DOHH2 (cell line): Measurements from ENCODE around the gene UFD1.

ENCODE experiments used
- H3F3A ChIP-seq: fragments of 200-600 bp; sonication (generic), shearing (Covaris generic); 2 replicates; pipeline ENCODE4 v1.6.0; 2016; ENCODE audit warnings: antibody characterized with exemption, mild to moderate bottlenecking; ENCODE audit not compliant: control insufficient read depth, insufficient read depth
- H3K27ac ChIP-seq: fragments of 200-600 bp; sonication (generic); 2 replicates; pipeline ENCODE4 v1.5.1; 2014; ENCODE audit warnings: low read depth, mild to moderate bottlenecking, low read length, moderate library complexity
- H3K27me3 ChIP-seq: fragments of 200-600 bp; sonication (generic); 2 replicates; pipeline ENCODE4 v1.6.1; 2014; ENCODE audit warnings: mild to moderate bottlenecking, low read length, mixed read lengths; ENCODE audit not compliant: control insufficient read depth
- H3K36me3 ChIP-seq: fragments of 200-600 bp; sonication (generic); 2 replicates; pipeline ENCODE4 v1.6.1; 2014; ENCODE audit warnings: mild to moderate bottlenecking, low read length, moderate library complexity, mixed read lengths; ENCODE audit not compliant: control insufficient read depth
- H3K4me1 ChIP-seq: fragments of 200-600 bp; sonication (generic); 2 replicates; pipeline ENCODE4 v1.6.1; 2014; ENCODE audit warnings: mild to moderate bottlenecking, low read length, mixed read lengths; ENCODE audit not compliant: control insufficient read depth
- H3K4me2 ChIP-seq: fragments of 200-600 bp; sonication (generic); 2 replicates; pipeline ENCODE4 v1.6.0; 2014; ENCODE audit warnings: mild to moderate bottlenecking, low read length, moderate library complexity
- H3K4me3 ChIP-seq: fragments of 200-600 bp; sonication (generic); 2 replicates; pipeline ENCODE4 v1.5.1; 2014; ENCODE audit warnings: mild to moderate bottlenecking, low read length, mixed read lengths
- H3K79me2 ChIP-seq: fragments of 200-600 bp; sonication (generic); 2 replicates; pipeline ENCODE4 v1.6.1; 2014; ENCODE audit warnings: mild to moderate bottlenecking, low read length, mixed read lengths; ENCODE audit not compliant: control insufficient read depth
- H3K9me2 ChIP-seq: fragments of 200-600 bp; sonication (generic); replicated peaks from 2 replicates; pipeline ENCODE4 v1.6.1; 2014; ENCODE audit warnings: mild to moderate bottlenecking, low read length, mixed read lengths; ENCODE audit not compliant: control insufficient read depth
- H3K9me3 ChIP-seq: fragments of 200-600 bp; sonication (generic); 2 replicates; pipeline ENCODE4 v1.6.1; 2014; ENCODE audit warnings: antibody characterized with exemption, low read length, mixed read lengths; ENCODE audit not compliant: control insufficient read depth, insufficient read depth
- H4K20me1 ChIP-seq: fragments of 200-600 bp; sonication (generic); 2 replicates; pipeline ENCODE4 v1.6.0; 2014; ENCODE audit warnings: low read depth, mild to moderate bottlenecking, antibody characterized with exemption, low read length, moderate library complexity; ENCODE audit not compliant: control insufficient read depth, insufficient read depth
- CTCF ChIP-seq: fragments of 200-600 bp; sonication (generic); IDR thresholded peaks from one replicate; pipeline ENCODE4 v1.5.1; 2014; ENCODE audit warnings: antibody characterized with exemption, mild to moderate bottlenecking, low read depth, low read length; ENCODE audit not compliant: poor library complexity, severe bottlenecking
- EZH2phosphoT487 ChIP-seq: fragments of 200-600 bp; sonication (generic); IDR thresholded peaks from 2 replicates; pipeline ENCODE4 v1.6.1; 2017; ENCODE audit warnings: borderline replicate concordance, mild to moderate bottlenecking, antibody characterized with exemption, low read length, moderate library complexity, mixed read lengths

The UFD1 gene

DNA sequence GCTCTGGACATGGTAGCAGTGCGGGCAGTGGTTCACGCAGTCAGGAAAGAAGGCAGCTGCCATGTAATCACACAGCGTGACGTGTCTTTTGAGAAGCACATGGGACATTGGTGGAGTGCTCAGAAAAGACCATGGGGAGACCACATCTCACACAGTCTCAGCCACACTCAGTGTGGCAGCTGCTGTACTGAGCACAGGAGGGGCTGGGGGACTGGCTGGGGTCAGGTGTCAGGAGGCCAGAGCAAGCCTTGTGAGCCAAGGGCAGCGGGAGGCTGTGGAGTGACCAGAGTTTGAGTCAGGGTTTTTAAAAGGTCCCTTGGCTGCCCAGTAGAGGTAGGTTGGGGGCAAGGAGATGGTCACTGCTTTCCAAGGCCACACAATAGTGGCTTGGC, 26.7 kb upstream of the UFD1 start:
- TF ChIP-seq CTCF (no peak), EZH2phosphoT487 (no peak)
- Histone ChIP-seq H3K79me2 (no peaks in the 10 kb centered on the region), H3F3A (peaks cover 3% of the 10 kb centered on the region; the same call in 1 of the 2 replicates), H3K9me2 (no peaks in the 10 kb centered on the region), H3K4me3 (no peak overlapping the region), H3K4me2 (no peak overlapping the region), H3K27ac (no peak overlapping the region), H3K9me3 (no peaks in the 10 kb centered on the region), H4K20me1 (no peaks in the 10 kb centered on the region), H3K4me1 (no peaks in the 10 kb centered on the region), H3K27me3 (no peaks in the 10 kb centered on the region), H3K36me3 (peaks cover 60% of the 10 kb centered on the region)

GRCh38 chr22:19504900-19505734, 26.1 kb upstream of the UFD1 start:
- Histone ChIP-seq H3K4me1 (no peaks in the 10 kb centered on the region), H3K27ac (no peak overlapping the region), H3K9me2 (no peaks in the 10 kb centered on the region), H3K36me3 (peaks cover 60% of the 10 kb centered on the region), H3K4me2 (no peak overlapping the region), H4K20me1 (no peaks in the 10 kb centered on the region), H3F3A (peaks cover 3% of the 10 kb centered on the region; the same call in 1 of the 2 replicates), H3K79me2 (no peaks in the 10 kb centered on the region), H3K27me3 (no peaks in the 10 kb centered on the region), H3K4me3 (no peak overlapping the region), H3K9me3 (no peaks in the 10 kb centered on the region)
- TF ChIP-seq EZH2phosphoT487 (no peak), CTCF (no peak)

- H3K9me2 ChIP-seq, result no peaks in the 10 kb centered on the region
- H3K36me3 ChIP-seq, result peaks cover 60% of the 10 kb centered on the region
Observed at GRCh38 chr22:19503869-19504268, 24.9 kb upstream of the UFD1 start.

More at GRCh38 chr22:19503869-19504268, 24.9 kb upstream of the UFD1 start:
- Histone ChIP-seq H4K20me1 (no peaks in the 10 kb centered on the region), H3K27me3 (no peaks in the 10 kb centered on the region), H3K4me3 (no peak overlapping the region), H3K4me1 (no peaks in the 10 kb centered on the region), H3K79me2 (no peaks in the 10 kb centered on the region), H3K9me3 (no peaks in the 10 kb centered on the region), H3K4me2 (no peak overlapping the region), H3F3A (peaks cover 3% of the 10 kb centered on the region; the same call in 1 of the 2 replicates), H3K27ac (no peak overlapping the region)
- TF ChIP-seq CTCF (no peak), EZH2phosphoT487 (no peak)
